ENCODE results near the gene MYF5. TPM values are rescaled to one million over a fixed set of nuclear protein-coding genes. Genes with fewer than 3 reads are reported as not detected.

Gene MYF5
- total RNA-seq, 1 experiment from 2014 or later, result not detected

DNA sequence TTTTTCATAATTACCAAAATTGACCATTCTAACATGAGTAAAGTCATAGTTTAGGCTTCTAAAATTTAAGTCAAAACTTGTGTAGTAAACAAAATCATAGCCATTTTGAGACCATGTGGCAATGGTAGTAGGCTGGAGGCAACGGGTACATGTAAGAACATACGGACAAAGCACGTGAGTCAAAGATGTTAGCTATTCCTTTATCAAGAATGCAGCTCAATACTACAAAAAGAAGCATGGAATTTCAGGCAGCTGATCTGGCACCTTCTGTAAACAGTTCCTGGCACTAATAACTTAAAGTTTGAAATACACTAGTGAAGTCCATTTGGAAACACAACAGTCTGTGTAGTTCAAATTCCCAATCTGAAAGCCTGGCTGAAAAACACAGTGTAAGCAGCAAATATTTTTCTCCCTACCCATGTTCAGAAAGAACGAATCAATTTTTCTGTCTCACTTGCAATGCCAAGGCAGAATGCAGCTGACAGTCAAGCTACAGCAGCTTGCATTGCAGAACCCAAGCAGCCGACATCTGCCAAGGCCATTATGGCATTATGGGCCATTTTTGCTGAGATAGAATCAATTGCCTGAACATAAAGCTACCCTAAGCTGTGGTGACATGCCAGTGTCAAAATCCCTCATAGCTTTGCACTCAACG is 29.3 kb downstream of the MYF5 start:
- Mint-ChIP-seq H3K9me3 (no peaks in the 10 kb centered on the region), H3K36me3 (no peaks in the 10 kb centered on the region), H3K27ac (no peak overlapping the region), H3K4me1 (no peaks in the 10 kb centered on the region; the same call in 1 of the 2 replicates), H3K27me3 (ENCODE audit: low read depth) (no peaks in the 10 kb centered on the region), H3K4me3 (no peak overlapping the region)
- TF ChIP-seq, protein P1, sequence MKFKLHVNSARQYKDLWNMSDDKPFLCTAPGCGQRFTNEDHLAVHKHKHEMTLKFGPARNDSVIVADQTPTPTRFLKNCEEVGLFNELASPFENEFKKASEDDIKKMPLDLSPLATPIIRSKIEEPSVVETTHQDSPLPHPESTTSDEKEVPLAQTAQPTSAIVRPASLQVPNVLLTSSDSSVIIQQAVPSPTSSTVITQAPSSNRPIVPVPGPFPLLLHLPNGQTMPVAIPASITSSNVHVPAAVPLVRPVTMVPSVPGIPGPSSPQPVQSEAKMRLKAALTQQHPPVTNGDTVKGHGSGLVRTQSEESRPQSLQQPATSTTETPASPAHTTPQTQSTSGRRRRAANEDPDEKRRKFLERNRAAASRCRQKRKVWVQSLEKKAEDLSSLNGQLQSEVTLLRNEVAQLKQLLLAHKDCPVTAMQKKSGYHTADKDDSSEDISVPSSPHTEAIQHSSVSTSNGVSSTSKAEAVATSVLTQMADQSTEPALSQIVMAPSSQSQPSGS (CRISPR knock-in tag; IDR thresholded peaks at IDR 0.05; ENCODE audit: borderline replicate concordance, low read depth), result no peak
- TF ChIP-seq, protein P2, sequence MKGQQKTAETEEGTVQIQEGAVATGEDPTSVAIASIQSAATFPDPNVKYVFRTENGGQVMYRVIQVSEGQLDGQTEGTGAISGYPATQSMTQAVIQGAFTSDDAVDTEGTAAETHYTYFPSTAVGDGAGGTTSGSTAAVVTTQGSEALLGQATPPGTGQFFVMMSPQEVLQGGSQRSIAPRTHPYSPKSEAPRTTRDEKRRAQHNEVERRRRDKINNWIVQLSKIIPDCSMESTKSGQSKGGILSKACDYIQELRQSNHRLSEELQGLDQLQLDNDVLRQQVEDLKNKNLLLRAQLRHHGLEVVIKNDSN (CRISPR knock-in tag; IDR thresholded peaks at IDR 0.05), result no peak
- TF ChIP-seq, protein P3, sequence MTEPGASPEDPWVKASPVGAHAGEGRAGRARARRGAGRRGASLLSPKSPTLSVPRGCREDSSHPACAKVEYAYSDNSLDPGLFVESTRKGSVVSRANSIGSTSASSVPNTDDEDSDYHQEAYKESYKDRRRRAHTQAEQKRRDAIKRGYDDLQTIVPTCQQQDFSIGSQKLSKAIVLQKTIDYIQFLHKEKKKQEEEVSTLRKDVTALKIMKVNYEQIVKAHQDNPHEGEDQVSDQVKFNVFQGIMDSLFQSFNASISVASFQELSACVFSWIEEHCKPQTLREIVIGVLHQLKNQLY (CRISPR knock-in tag; IDR thresholded peaks at IDR 0.05), result no peak
- TF ChIP-seq, protein P4, sequence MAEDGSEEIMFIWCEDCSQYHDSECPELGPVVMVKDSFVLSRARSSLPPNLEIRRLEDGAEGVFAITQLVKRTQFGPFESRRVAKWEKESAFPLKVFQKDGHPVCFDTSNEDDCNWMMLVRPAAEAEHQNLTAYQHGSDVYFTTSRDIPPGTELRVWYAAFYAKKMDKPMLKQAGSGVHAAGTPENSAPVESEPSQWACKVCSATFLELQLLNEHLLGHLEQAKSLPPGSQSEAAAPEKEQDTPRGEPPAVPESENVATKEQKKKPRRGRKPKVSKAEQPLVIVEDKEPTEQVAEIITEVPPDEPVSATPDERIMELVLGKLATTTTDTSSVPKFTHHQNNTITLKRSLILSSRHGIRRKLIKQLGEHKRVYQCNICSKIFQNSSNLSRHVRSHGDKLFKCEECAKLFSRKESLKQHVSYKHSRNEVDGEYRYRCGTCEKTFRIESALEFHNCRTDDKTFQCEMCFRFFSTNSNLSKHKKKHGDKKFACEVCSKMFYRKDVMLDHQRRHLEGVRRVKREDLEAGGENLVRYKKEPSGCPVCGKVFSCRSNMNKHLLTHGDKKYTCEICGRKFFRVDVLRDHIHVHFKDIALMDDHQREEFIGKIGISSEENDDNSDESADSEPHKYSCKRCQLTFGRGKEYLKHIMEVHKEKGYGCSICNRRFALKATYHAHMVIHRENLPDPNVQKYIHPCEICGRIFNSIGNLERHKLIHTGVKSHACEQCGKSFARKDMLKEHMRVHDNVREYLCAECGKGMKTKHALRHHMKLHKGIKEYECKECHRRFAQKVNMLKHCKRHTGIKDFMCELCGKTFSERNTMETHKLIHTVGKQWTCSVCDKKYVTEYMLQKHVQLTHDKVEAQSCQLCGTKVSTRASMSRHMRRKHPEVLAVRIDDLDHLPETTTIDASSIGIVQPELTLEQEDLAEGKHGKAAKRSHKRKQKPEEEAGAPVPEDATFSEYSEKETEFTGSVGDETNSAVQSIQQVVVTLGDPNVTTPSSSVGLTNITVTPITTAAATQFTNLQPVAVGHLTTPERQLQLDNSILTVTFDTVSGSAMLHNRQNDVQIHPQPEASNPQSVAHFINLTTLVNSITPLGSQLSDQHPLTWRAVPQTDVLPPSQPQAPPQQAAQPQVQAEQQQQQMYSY (CRISPR knock-in tag; IDR thresholded peaks at IDR 0.05), result no peak
- TF ChIP-seq, protein P5, sequence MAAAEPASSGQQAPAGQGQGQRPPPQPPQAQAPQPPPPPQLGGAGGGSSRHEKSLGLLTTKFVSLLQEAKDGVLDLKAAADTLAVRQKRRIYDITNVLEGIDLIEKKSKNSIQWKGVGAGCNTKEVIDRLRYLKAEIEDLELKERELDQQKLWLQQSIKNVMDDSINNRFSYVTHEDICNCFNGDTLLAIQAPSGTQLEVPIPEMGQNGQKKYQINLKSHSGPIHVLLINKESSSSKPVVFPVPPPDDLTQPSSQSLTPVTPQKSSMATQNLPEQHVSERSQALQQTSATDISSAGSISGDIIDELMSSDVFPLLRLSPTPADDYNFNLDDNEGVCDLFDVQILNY (CRISPR knock-in tag; IDR thresholded peaks at IDR 0.05), result no peak
- ChIA-PET CTCF (no interaction called here), POLR2A (no interaction called here)
- ATAC-seq (no peak), DNase-seq (ENCODE audit: low spot score) (no peak)

DNA sequence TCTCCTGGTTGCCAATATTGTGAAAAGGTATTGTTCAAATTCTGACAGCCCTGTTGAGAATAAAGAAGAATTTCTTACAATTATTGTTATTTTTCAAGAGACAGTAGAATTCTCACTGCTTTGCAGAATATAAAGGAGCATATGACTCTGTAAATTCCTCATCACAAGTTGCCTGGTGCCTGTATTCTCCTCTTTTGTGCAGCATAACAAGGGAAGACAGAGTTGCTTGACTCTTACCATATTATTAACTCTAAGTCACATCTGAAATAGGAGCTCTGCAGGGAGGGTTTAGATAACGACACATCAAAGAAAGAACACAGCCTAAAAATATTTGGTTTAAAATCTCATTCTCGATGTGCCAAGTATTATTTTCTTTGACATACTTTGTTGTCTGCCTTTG is 31.1 kb downstream of the MYF5 start:
- H3K27ac Mint-ChIP-seq, result no peak overlapping the region
- DNase-seq (ENCODE audit: low spot score) (no peak), ATAC-seq (no peak)
- ChIA-PET POLR2A (no interaction called here), CTCF (no interaction called here)
- no peak overlapping the region for H3K4me3 Mint-ChIP-seq
- TF ChIP-seq, protein P4 (CRISPR knock-in tag; IDR thresholded peaks at IDR 0.05), result no peak
- TF ChIP-seq, protein P6, sequence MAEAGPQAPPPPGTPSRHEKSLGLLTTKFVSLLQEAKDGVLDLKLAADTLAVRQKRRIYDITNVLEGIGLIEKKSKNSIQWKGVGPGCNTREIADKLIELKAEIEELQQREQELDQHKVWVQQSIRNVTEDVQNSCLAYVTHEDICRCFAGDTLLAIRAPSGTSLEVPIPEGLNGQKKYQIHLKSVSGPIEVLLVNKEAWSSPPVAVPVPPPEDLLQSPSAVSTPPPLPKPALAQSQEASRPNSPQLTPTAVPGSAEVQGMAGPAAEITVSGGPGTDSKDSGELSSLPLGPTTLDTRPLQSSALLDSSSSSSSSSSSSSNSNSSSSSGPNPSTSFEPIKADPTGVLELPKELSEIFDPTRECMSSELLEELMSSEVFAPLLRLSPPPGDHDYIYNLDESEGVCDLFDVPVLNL (CRISPR knock-in tag; IDR thresholded peaks at IDR 0.05; ENCODE audit: borderline replicate concordance, low read depth), result no peak
- TF ChIP-seq, protein P7, sequence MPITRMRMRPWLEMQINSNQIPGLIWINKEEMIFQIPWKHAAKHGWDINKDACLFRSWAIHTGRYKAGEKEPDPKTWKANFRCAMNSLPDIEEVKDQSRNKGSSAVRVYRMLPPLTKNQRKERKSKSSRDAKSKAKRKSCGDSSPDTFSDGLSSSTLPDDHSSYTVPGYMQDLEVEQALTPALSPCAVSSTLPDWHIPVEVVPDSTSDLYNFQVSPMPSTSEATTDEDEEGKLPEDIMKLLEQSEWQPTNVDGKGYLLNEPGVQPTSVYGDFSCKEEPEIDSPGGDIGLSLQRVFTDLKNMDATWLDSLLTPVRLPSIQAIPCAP (CRISPR knock-in tag; IDR thresholded peaks at IDR 0.05), result no peak
- TF ChIP-seq, protein P2 (CRISPR knock-in tag; IDR thresholded peaks at IDR 0.05), result no peak
- TF ChIP-seq TP53 (CRISPR knock-in tag; IDR thresholded peaks at IDR 0.05), result no peak
- TF ChIP-seq, protein P8, sequence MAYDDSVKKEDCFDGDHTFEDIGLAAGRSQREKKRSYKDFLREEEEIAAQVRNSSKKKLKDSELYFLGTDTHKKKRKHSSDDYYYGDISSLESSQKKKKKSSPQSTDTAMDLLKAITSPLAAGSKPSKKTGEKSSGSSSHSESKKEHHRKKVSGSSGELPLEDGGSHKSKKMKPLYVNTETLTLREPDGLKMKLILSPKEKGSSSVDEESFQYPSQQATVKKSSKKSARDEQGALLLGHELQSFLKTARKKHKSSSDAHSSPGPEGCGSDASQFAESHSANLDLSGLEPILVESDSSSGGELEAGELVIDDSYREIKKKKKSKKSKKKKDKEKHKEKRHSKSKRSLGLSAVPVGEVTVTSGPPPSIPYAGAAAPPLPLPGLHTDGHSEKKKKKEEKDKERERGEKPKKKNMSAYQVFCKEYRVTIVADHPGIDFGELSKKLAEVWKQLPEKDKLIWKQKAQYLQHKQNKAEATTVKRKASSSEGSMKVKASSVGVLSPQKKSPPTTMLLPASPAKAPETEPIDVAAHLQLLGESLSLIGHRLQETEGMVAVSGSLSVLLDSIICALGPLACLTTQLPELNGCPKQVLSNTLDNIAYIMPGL (CRISPR knock-in tag; IDR thresholded peaks at IDR 0.05), result no peak
- TF ChIP-seq, protein P1 (CRISPR knock-in tag; IDR thresholded peaks at IDR 0.05; ENCODE audit: borderline replicate concordance, low read depth), result no peak
- TF ChIP-seq, protein P3 (CRISPR knock-in tag; IDR thresholded peaks at IDR 0.05), result no peak
- TF ChIP-seq, protein P9, sequence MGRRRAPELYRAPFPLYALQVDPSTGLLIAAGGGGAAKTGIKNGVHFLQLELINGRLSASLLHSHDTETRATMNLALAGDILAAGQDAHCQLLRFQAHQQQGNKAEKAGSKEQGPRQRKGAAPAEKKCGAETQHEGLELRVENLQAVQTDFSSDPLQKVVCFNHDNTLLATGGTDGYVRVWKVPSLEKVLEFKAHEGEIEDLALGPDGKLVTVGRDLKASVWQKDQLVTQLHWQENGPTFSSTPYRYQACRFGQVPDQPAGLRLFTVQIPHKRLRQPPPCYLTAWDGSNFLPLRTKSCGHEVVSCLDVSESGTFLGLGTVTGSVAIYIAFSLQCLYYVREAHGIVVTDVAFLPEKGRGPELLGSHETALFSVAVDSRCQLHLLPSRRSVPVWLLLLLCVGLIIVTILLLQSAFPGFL (CRISPR knock-in tag; IDR thresholded peaks at IDR 0.05; ENCODE audit: borderline replicate concordance), result no peak
- H3K4me1 Mint-ChIP-seq, result no peaks in the 10 kb centered on the region
- no peaks in the 10 kb centered on the region for H3K36me3 Mint-ChIP-seq
- no peaks in the 10 kb centered on the region for H3K27me3 Mint-ChIP-seq (ENCODE audit: low read depth)
- no peaks in the 10 kb centered on the region for H3K9me3 Mint-ChIP-seq
